ENCODE results near the gene PRR9. TPM values are rescaled to one million over a fixed set of nuclear protein-coding genes. Genes with fewer than 3 reads are reported as not detected.
"Not testable (repeated sequence)": the region's sequence is repeated elsewhere in the genome, so short reads cannot be mapped to it uniquely, and the experiment has no call there.

PRR9 gene
- total RNA-seq, 1 donor from 2014 or later = not detected

- Histone ChIP-seq H3F3A (ENCODE audit: low read depth) (no peaks in the 10 kb centered on the region), H3K27ac (no peak overlapping the region), H3K27me3 (no peaks in the 10 kb centered on the region), H3K4me3 (no peak overlapping the region), H2AFZ (replicated peaks) (no peak overlapping the region), H4K20me1 (ENCODE audit: low read depth) (no peaks in the 10 kb centered on the region), H3K9me3 (ENCODE audit: low read depth) (peaks cover 22% of the 10 kb centered on the region), H3K79me2 (ENCODE audit: low read depth) (no peaks in the 10 kb centered on the region), H3K9ac (no peak overlapping the region), H3K36me3 (no peaks in the 10 kb centered on the region), H3K4me2 (no peak overlapping the region), H3K4me1 (no peaks in the 10 kb centered on the region)
- no peaks in the 10 kb centered on the region for H3K36me3 Mint-ChIP-seq
- H3K27ac Mint-ChIP-seq = no peak overlapping the region
- no peaks in the 10 kb centered on the region for H3K27me3 Mint-ChIP-seq (ENCODE audit: insufficient read depth, low read depth)
- H3K4me1 Mint-ChIP-seq = no peaks in the 10 kb centered on the region
- no peak for DNase-seq (ENCODE audit: low spot score)
- TF ChIP-seq CTCF (IDR thresholded peaks at IDR 0.05) (no peak), EZH2 (IDR thresholded peaks at IDR 0.05) (no peak), EZH2phosphoT487 (IDR thresholded peaks at IDR 0.05) (no peak)
- no peak overlapping the region for H3K4me3 Mint-ChIP-seq
- H3K9me3 Mint-ChIP-seq = no peaks in the 10 kb centered on the region
Observed at GRCh38 chr1:153180556-153180955, 36.8 kb upstream of the PRR9 start.

GRCh38 chr1:153188301-153188700, 29.1 kb upstream of the PRR9 start:
- H3K9me3 ChIP-seq (ENCODE audit: low read depth) = peaks cover 15% of the 10 kb centered on the region
- H3K9me3 Mint-ChIP-seq; DNase-seq (ENCODE audit: low spot score); H3K27me3 Mint-ChIP-seq (ENCODE audit: insufficient read depth, low read depth); H3K36me3 Mint-ChIP-seq; H3K27me3 ChIP-seq; H3K4me3 Mint-ChIP-seq; H2AFZ ChIP-seq (replicated peaks); H4K20me1 ChIP-seq (ENCODE audit: low read depth); H3K4me1 ChIP-seq; H3K9ac ChIP-seq; H3K4me3 ChIP-seq; H3K27ac Mint-ChIP-seq; H3K4me2 ChIP-seq; H3K4me1 Mint-ChIP-seq; H3K36me3 ChIP-seq; H3F3A ChIP-seq (ENCODE audit: low read depth); H3K79me2 ChIP-seq (ENCODE audit: low read depth); H3K27ac ChIP-seq: not testable (repeated sequence)

- Histone ChIP-seq H3K27me3 (no peaks in the 10 kb centered on the region), H3K4me3 (no peak overlapping the region), H2AFZ (replicated peaks) (no peak overlapping the region), H3K36me3 (no peaks in the 10 kb centered on the region), H3K4me1 (no peaks in the 10 kb centered on the region), H4K20me1 (ENCODE audit: low read depth) (no peaks in the 10 kb centered on the region), H3K9me3 (ENCODE audit: low read depth) (peaks cover 15% of the 10 kb centered on the region), H3F3A (ENCODE audit: low read depth) (no peaks in the 10 kb centered on the region), H3K27ac (no peak overlapping the region), H3K9ac (no peak overlapping the region), H3K4me2 (no peak overlapping the region), H3K79me2 (ENCODE audit: low read depth) (no peaks in the 10 kb centered on the region)
- no peak overlapping the region for H3K27ac Mint-ChIP-seq
- H3K36me3 Mint-ChIP-seq = no peaks in the 10 kb centered on the region
- H3K9me3 Mint-ChIP-seq = no peaks in the 10 kb centered on the region
- H3K27me3 Mint-ChIP-seq (ENCODE audit: insufficient read depth, low read depth) = peaks cover 5% of the 10 kb centered on the region
- no peak overlapping the region for H3K4me3 Mint-ChIP-seq
- DNase-seq (ENCODE audit: low spot score) = no peak
- H3K4me1 Mint-ChIP-seq = no peaks in the 10 kb centered on the region
- TF ChIP-seq EZH2 (IDR thresholded peaks at IDR 0.05) (no peak), CTCF (IDR thresholded peaks at IDR 0.05) (peak; percentile 31)
Observed at GRCh38 chr1:153190373-153190772, 27.0 kb upstream of the PRR9 start.

- Mint-ChIP-seq H3K27ac (no peak overlapping the region), H3K9me3 (no peaks in the 10 kb centered on the region), H3K4me3 (no peak overlapping the region), H3K4me1 (no peaks in the 10 kb centered on the region), H3K27me3 (ENCODE audit: insufficient read depth, low read depth) (peaks cover 13% of the 10 kb centered on the region), H3K36me3 (no peaks in the 10 kb centered on the region)
- Histone ChIP-seq H3K4me3 (no peak overlapping the region), H3K4me2 (no peak overlapping the region), H3K9me3 (ENCODE audit: low read depth) (peaks cover 8% of the 10 kb centered on the region), H2AFZ (replicated peaks) (no peak overlapping the region), H3K27ac (no peak overlapping the region), H4K20me1 (ENCODE audit: low read depth) (no peaks in the 10 kb centered on the region), H3K27me3 (no peaks in the 10 kb centered on the region), H3K9ac (no peak overlapping the region), H3K79me2 (ENCODE audit: low read depth) (no peaks in the 10 kb centered on the region), H3F3A (ENCODE audit: low read depth) (no peaks in the 10 kb centered on the region), H3K36me3 (no peaks in the 10 kb centered on the region), H3K4me1 (no peaks in the 10 kb centered on the region)
- peak; percentile 45 for TF ChIP-seq CTCF (IDR thresholded peaks at IDR 0.05)
- TF ChIP-seq EZH2phosphoT487 (IDR thresholded peaks at IDR 0.05) = no peak
- DNase-seq (ENCODE audit: low spot score) = peak; percentile 13
Observed at GRCh38 chr1:153192697-153193096, 24.7 kb upstream of the PRR9 start.
